Endothelial cell of umbilical vein (primary cell): ENCODE data around the gene RTP3. TPM values are rescaled to one million over a fixed set of nuclear protein-coding genes. Genes with fewer than 3 reads are reported as not detected.
A peak's percentile ranks its signal among the peaks of the same experiment; 100 is the strongest.

Experiments used
- BruUV-seq: library from RNA; stranded (reverse); fragments of 400-500 nt; replicated peaks from 2 replicates; lab custom pipeline; 2021; lab: Mats Ljungman, UMichigan
- CTCF ChIA-PET: fragments of 300-600, 350-600 bp; sonication (Branson Sonifier 250); formaldehyde crosslinking; loops from one replicate; lab custom pipeline; 2021; ENCODE audit warnings: antibody characterized with exemption, inconsistent platforms; lab: Charles Lee
- POLR2A ChIA-PET: fragments of 300-600, 350-600 bp; sonication (Branson Sonifier 250); formaldehyde crosslinking; loops from one replicate; lab custom pipeline; 2021; ENCODE audit warnings: antibody characterized with exemption, inconsistent platforms; lab: Charles Lee
- DNase-seq: peaks from one replicate; pipeline ENCODE4 v3.0.0-alpha.2; 2011; ENCODE audit warnings: low read depth, low spot score
- FAIRE-seq: peaks from 2 replicates; lab custom pipeline; 2011; peaks lifted over from hg19 to GRCh38; lab: Jason Lieb, UNC
- H2AFZ ChIP-seq: 2 replicates; pipeline ENCODE4 v1.6.0; 2012; ENCODE audit warnings: low read depth, low read length, control low read depth, inconsistent platforms
- H3K27ac ChIP-seq: 2 replicates; pipeline ENCODE4 v1.5.1; 2011; ENCODE audit warnings: low read depth, mild to moderate bottlenecking, control low read depth, low read length, moderate library complexity; ENCODE audit not compliant: insufficient read depth
- H3K27me3 ChIP-seq, 2 experiments: 2 replicates each; pipeline versions ENCODE4 v1.6.0 to v1.6.1; 2011; ENCODE audit warnings: low read length in 2 of 2, mixed read lengths in 1 of 2; ENCODE audit not compliant: control insufficient read depth in 2 of 2, insufficient read depth in 2 of 2
- H3K36me3 ChIP-seq, 2 experiments: 2 replicates in 1 of 2; 3 replicates in 1 of 2; pipeline ENCODE4 v1.5.1; 2011; ENCODE audit warnings: low read length in 2 of 2, mild to moderate bottlenecking in 1 of 2, moderate library complexity in 1 of 2; ENCODE audit not compliant: control insufficient read depth in 2 of 2, insufficient read depth in 2 of 2; ENCODE audit errors: extremely low read depth in 1 of 2
- H3K4me1 ChIP-seq: 3 replicates; pipeline ENCODE4 v1.5.1; 2011; ENCODE audit warnings: mild to moderate bottlenecking, low read length; ENCODE audit not compliant: control insufficient read depth, insufficient read depth; ENCODE audit errors: extremely low read depth
- H3K4me2 ChIP-seq: 2 replicates; pipeline ENCODE4 v1.6.1; 2011; ENCODE audit warnings: low read length, control low read depth, mixed read lengths; ENCODE audit not compliant: insufficient read depth
- H3K4me3 ChIP-seq, 3 experiments: fragments of 200-600 bp in 1 of 3; sonication (generic), shearing (Covaris generic) in 1 of 3; replicated peaks in 1 of 3; 2 replicates each; pipeline ENCODE4 v1.5.1; 2011 to 2016; ENCODE audit warnings: control low read depth in 3 of 3, low read length in 3 of 3, mild to moderate bottlenecking in 2 of 3, inconsistent platforms in 1 of 3, low read depth in 1 of 3, moderate library complexity in 1 of 3; ENCODE audit not compliant: insufficient read depth in 1 of 3
- H3K79me2 ChIP-seq: 2 replicates; pipeline ENCODE4 v1.6.0; 2012; ENCODE audit warnings: low read length, inconsistent platforms; ENCODE audit not compliant: control insufficient read depth, insufficient read depth
- H3K9ac ChIP-seq: replicated peaks from 2 replicates; pipeline ENCODE3; 2011; ENCODE audit warnings: low read length, control low read depth; ENCODE audit not compliant: insufficient read depth; ENCODE audit errors: extremely low read depth
- H3K9me1 ChIP-seq: replicated peaks from 3 replicates; pipeline ENCODE4 v1.6.0; 2011; ENCODE audit warnings: mild to moderate bottlenecking, low read length; ENCODE audit not compliant: control insufficient read depth, insufficient read depth; ENCODE audit errors: extremely low read depth
- H3K9me3 ChIP-seq: replicated peaks from 2 replicates; pipeline ENCODE4 v1.5.1; 2012; ENCODE audit warnings: low read length, inconsistent platforms; ENCODE audit not compliant: control insufficient read depth, insufficient read depth
- H4K20me1 ChIP-seq: replicated peaks from 2 replicates; pipeline ENCODE3; 2011; ENCODE audit warnings: mild to moderate bottlenecking, low read length; ENCODE audit not compliant: control insufficient read depth, insufficient read depth; ENCODE audit errors: extremely low read depth
- EZH2 ChIP-seq: IDR thresholded peaks from 2 replicates; pipeline ENCODE4 v1.6.1; 2012; ENCODE audit warnings: borderline replicate concordance, low read depth, mild to moderate bottlenecking, moderate library complexity, low read length, inconsistent platforms; ENCODE audit not compliant: severe bottlenecking
- FOS ChIP-seq: IDR thresholded peaks from 2 replicates; pipeline ENCODE4 v1.6.1; 2011; ENCODE audit warnings: mild to moderate bottlenecking, low read length, moderate library complexity, borderline replicate concordance; ENCODE audit not compliant: insufficient read depth
- GATA2 ChIP-seq: IDR thresholded peaks from 2 replicates; pipeline ENCODE4 v1.7.0; 2011; ENCODE audit warnings: low read depth, mild to moderate bottlenecking, moderate library complexity, mixed read lengths, low read length; ENCODE audit not compliant: insufficient read length, insufficient read depth
- JUN ChIP-seq: IDR thresholded peaks from 2 replicates; pipeline ENCODE4 v1.6.1; 2011; ENCODE audit warnings: borderline replicate concordance, low read depth; ENCODE audit not compliant: insufficient read length, insufficient read depth
- MYC ChIP-seq: IDR thresholded peaks from one replicate; pipeline ENCODE4 v1.6.1; 2011; ENCODE audit warnings: mild to moderate bottlenecking, low read depth, low read length
- POLR2A ChIP-seq: IDR thresholded peaks from 2 replicates; pipeline ENCODE4 v1.6.1; 2012; ENCODE audit warnings: low read depth, mild to moderate bottlenecking, control low read depth, low read length
- dilution Hi-C: fragments of 300-500 bp; cut with MboI; formaldehyde crosslinking; loops from one replicate; pipeline ENCODE4 v1.15.0; 2019; ENCODE audit warnings: low sequenced_read_pairs; ENCODE audit not compliant: extremely low pct_ligation_motif_present
- intact Hi-C: fragments of 100-400 bp; cut with micrococcal nuclease; formaldehyde crosslinking; loops from one replicate; pipeline ENCODE4 v1.10.0; 2022
- polyA plus RNA-seq, 4 experiments: library from polyadenylated mRNA; depleted of rRNA in 3 of 4; stranded (reverse) in 3 of 4; unstranded in 1 of 4; fragments of >200 nt; gene quantifications; 2 replicates each; pipeline versions ENCODE4 v1.2.1 to v1.2.3, GENCODE V29; 2011 to 2012; ENCODE audit warnings: missing spikeins in 1 of 4
- total RNA-seq: library from RNA; stranded (reverse); gene quantifications from 2 replicates; pipeline ENCODE4 v1.2.3, GENCODE V29; 2021
- TF ChIP-seq, protein P1 (sequence below): IDR thresholded peaks from 2 replicates; pipeline ENCODE4 v1.6.1; 2011; ENCODE audit not compliant: insufficient read depth, insufficient read length
- TF ChIP-seq, protein P2 (sequence below), 2 donors: IDR thresholded peaks; 1 replicate in 1 of 2; 2 replicates in 1 of 2; pipeline ENCODE4 v1.5.1; 2011; ENCODE audit warnings: low read length in 2 of 2, mild to moderate bottlenecking in 2 of 2, moderate library complexity in 2 of 2, control low read depth in 1 of 2, inconsistent platforms in 1 of 2, low read depth in 1 of 2; ENCODE audit not compliant: insufficient read depth in 1 of 2; ENCODE audit errors: extremely low read depth in 1 of 2

The RTP3 gene
- total and polyA plus RNA-seq, 2 donors (not counting 3 experiments of a cell fraction or from before 2014, with no cell fraction given): 0.06 TPM; not detected in 1

DNA sequence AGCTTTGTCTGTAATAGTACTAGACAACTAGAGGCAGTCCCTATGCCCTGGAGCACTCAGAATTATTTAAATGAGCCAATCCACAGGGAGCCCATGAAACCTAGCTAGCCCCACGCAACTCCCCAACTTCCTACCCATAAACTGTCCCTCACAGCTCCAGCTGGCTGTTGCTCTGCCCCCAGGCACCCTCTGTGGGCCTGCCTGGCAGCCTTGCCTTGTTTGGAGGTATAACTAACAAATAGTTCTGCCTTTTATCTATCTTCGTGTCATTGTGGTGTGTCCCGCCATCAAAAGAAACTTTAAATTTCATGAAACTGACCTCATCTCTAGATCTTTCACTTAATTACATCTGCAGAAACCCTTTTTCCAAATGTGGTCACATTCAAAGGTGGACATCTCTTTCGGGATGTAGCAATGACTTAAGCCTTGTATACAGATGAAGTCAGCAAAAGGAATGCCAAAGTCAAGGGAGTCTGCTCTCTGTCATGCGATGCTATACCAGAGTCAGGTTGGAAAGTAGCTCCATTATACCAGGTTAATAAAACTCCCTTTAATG, 1.8 kb upstream of the RTP3 start:
- CTCF ChIA-PET: interaction anchor here (1.2 to 5.4 kb wide), 9 partner anchors 14 to 133 kb away, joined by 4 to 47 read pairs (median 10); no protein-coding TSS in a partner anchor
- FAIRE-seq (peak; percentile 54), DNase-seq (no peak)
- POLR2A ChIA-PET: no interaction called here
- H3K79me2 ChIP-seq: no peaks in the 10 kb centered on the region
- H3K4me2 ChIP-seq: no peak overlapping the region
- peak overlapping the region; percentile 12 for H2AFZ ChIP-seq
- no peaks in the 10 kb centered on the region for H4K20me1 ChIP-seq
- H3K9me1 ChIP-seq: no peaks in the 10 kb centered on the region
- no TSS peak for BruUV-seq
- peaks cover 12% of the 10 kb centered on the region for H3K4me1 ChIP-seq
- no peak overlapping the region for H3K9ac ChIP-seq
- H3K27ac ChIP-seq: no peak overlapping the region
- H3K36me3 ChIP-seq: no peaks in the 10 kb centered on the region
- dilution Hi-C loops: no loop called here
- TF ChIP-seq FOS (no peak), POLR2A (no peak), GATA2 (no peak), EZH2 (no peak), MYC (no peak), JUN (no peak)
- TF ChIP-seq, protein P1, sequence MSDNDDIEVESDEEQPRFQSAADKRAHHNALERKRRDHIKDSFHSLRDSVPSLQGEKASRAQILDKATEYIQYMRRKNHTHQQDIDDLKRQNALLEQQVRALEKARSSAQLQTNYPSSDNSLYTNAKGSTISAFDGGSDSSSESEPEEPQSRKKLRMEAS: no peak
- TF ChIP-seq, protein P2, sequence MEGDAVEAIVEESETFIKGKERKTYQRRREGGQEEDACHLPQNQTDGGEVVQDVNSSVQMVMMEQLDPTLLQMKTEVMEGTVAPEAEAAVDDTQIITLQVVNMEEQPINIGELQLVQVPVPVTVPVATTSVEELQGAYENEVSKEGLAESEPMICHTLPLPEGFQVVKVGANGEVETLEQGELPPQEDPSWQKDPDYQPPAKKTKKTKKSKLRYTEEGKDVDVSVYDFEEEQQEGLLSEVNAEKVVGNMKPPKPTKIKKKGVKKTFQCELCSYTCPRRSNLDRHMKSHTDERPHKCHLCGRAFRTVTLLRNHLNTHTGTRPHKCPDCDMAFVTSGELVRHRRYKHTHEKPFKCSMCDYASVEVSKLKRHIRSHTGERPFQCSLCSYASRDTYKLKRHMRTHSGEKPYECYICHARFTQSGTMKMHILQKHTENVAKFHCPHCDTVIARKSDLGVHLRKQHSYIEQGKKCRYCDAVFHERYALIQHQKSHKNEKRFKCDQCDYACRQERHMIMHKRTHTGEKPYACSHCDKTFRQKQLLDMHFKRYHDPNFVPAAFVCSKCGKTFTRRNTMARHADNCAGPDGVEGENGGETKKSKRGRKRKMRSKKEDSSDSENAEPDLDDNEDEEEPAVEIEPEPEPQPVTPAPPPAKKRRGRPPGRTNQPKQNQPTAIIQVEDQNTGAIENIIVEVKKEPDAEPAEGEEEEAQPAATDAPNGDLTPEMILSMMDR (IDR thresholded peaks at IDR 0.05; ENCODE audit: extremely low read depth in 1 of 2, insufficient read depth in 1 of 2, low read depth in 1 of 2, low read length in 2 of 2): no peak
- intact Hi-C loops: loop anchor here (2.0 kb wide), 1 partner anchor 63 kb away; no protein-coding TSS in a partner anchor
- no peak overlapping the region for H3K4me3 ChIP-seq
- H3K27me3 ChIP-seq: peaks cover 0 to 1% of the 10 kb centered on the region in 2 experiments
- no peaks in the 10 kb centered on the region for H3K9me3 ChIP-seq
